Hematopoietic multipotent progenitor cell treated with erythropoietin and hydrocortisone succinate and interleukin-3 and kit ligand, for 6 days (in vitro differentiated cells): ENCODE measurements around the gene PYDC2.
A peak's percentile ranks its signal among the peaks of the same experiment; 100 is the strongest.
"Not testable (repeated sequence)": the region's sequence is repeated elsewhere in the genome, so short reads cannot be mapped to it uniquely, and the experiment has no call there.

Experiments
- DNase-seq: peaks from one replicate; pipeline ENCODE4 v3.0.0-alpha.2; 2015

The PYDC2 gene

GRCh38 chr3:191473661-191474198, 12.8 kb downstream of the PYDC2 start:
- peak; percentile 52 for DNase-seq

- DNase-seq: no peak
Observed at GRCh38 chr3:191476066-191476772, 15.3 kb downstream of the PYDC2 start.

GRCh38 chr3:191483994-191484393, 23.0 kb downstream of the PYDC2 start:
- DNase-seq: not testable (repeated sequence)

- DNase-seq: no peak
Observed at GRCh38 chr3:191484461-191484860, 23.5 kb downstream of the PYDC2 start.

GRCh38 chr3:191492601-191493000, 31.6 kb downstream of the PYDC2 start:
- no peak for DNase-seq

- no peak for DNase-seq
Observed at GRCh38 chr3:191493336-191493735, 32.4 kb downstream of the PYDC2 start.

- DNase-seq: no peak
Observed at GRCh38 chr3:191499307-191500080, 38.5 kb downstream of the PYDC2 start.

- DNase-seq: no peak
Observed at GRCh38 chr3:191500892-191501291, 39.9 kb downstream of the PYDC2 start.

- DNase-seq: peak; percentile 3
Observed at GRCh38 chr3:191502583-191502982, 41.6 kb downstream of the PYDC2 start.

- DNase-seq: no peak
Observed at GRCh38 chr3:191509078-191509477, 48.1 kb downstream of the PYDC2 start.
